ENCODE data around the gene VAMP5.
"Not testable (repeated sequence)": the region's sequence is repeated elsewhere in the genome, so short reads cannot be mapped to it uniquely, and the experiment has no call there.

Gene VAMP5

DNA sequence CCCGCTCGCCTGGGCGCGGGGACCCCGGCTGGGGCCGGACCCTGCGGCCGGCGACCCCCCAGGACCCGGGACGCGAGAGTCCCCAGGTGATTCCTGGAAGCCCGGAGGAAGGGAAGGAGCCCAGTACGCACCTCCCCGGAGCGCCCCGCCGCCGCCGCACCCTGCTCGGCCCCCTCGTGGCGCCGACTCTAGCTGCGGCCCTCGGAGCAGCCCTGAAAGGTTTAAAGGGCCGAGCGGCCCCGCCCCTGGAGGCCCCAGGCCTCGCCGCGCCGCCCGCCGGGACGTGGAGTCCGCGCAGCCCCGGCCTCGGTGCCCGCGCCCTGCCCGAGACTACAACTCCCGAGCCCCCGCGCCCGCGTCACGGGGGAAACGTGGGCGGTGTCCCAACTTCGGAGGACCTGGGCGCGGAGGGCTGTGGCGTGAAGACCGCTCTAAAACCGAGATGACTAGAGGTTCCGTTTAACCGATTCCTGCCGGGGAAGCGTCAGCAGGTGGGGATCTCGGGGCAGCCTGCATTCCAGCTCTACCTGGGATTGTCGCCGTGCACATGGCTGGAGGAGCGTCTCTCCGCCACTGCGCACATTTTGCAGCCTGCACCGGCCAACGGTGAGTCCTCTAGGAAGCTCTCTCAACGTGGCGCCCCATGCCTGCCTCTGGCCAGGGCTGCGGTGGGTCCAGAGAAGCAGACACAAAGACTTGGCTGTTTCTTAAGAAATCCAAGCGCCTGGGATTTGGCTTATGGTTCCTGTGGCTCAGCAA, 18.4 kb downstream of the VAMP5 start, which contains the start of gene TMEM150A:
TMEM150A (minus strand) TSS at position 223 of the 759 bp plus-strand sequence. CDS start 750 bp downstream, outside the sequence.
- DNase-seq, result peak; percentile 83 to 92

DNA sequence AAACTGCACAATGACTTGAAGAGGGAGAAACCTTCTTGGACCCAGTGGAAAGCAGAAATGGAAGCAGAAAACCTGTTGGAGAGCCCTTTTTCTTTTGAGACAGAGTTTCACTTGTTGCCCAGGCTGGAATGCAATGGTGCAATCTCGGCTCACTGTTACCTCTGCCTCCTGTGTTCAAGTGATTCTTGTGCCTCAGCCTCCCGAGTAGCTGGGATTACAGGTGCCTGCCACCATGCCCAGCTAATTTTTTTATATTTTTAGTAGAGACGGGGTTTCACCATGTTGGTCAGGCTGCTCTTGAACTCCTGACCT, 19.9 kb downstream of the VAMP5 start:
- DNase-seq, result not testable (repeated sequence)

DNA sequence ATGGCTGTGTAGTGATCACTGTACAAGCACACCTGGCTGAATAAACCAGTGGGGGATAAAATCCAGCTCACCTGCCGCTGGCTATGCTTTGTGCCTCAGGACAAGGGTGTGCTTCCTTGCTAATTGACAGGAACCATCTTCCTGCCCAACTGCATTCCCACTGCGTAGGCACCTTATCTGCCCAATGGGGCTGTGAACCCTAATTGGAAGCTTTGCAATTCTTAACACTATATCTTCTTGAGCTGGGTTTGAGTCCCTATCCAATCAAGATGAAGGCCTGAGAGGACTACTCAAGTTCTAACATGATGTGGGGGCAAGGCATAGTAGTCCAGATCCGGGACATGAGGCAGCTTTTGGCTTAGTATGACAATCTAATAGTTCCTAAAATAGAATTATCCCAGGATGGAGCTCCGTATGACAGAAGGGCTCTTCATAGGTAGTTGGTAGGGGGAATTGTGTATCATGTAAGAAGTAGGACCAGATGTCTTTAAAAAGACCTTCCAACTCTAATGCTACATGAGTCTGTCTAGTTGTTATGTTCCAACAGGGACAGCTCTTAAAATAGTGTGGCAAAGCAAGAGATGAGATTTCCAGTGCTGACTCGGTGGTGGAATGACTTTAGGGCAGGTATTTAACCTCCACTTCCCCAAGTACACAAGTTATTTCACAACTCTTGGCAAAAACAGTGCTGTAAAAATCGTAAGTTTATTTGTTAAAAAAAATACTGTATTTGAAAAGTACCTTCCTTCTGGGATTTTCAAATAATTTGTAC, 20.5 kb downstream of the VAMP5 start:
- DNase-seq, result no peak

DNA sequence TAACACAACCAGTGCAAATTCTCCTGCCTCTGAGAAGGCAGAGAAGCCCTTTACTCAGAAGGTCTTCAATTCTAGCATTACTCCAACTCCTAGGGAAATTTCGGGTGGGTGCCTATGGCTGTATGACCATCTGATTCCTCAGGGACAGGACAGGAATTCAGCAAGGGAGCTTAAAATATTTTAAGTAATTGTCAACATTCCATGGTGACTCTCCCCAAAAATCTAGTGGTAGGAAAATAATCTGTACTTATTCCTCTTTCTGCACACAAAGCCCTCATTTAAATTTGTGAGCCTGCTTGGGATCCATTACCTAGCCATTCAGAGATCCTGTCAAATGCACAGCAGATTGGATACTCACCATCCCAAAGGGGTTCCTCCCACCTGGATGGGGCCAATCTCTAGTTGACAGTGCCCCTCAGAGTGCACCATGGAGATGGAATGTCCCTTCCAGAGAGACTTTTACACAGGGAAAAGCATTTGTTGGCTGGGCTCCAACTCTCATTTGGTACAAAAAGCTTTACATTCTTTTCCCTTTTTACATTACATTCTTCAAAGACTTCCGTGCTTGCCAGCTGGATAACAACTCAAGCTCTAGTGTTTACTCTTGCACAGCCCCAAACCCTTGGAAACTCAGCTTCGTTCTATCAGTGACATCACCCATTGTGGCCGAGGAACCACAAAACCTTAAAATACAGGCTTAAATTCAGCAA, 21.3 kb downstream of the VAMP5 start:
- DNase-seq, result no peak

DNA sequence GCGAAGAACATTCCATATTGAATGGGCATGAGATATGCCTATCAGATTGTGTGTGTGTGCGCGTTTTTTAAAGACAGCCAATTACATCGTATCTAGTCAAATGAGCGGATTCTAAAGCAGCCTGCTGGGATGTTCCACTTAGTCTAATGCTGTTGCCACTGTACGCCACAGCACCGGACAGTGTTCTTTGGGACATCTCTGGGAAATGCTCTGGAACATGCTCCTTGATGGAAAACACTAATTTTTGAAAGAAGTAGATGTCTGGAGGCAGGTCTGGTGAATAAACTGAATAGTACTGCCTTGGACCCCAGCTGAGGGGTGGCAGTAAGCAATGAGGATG, 21.9 kb downstream of the VAMP5 start:
- DNase-seq, result no peak

DNA sequence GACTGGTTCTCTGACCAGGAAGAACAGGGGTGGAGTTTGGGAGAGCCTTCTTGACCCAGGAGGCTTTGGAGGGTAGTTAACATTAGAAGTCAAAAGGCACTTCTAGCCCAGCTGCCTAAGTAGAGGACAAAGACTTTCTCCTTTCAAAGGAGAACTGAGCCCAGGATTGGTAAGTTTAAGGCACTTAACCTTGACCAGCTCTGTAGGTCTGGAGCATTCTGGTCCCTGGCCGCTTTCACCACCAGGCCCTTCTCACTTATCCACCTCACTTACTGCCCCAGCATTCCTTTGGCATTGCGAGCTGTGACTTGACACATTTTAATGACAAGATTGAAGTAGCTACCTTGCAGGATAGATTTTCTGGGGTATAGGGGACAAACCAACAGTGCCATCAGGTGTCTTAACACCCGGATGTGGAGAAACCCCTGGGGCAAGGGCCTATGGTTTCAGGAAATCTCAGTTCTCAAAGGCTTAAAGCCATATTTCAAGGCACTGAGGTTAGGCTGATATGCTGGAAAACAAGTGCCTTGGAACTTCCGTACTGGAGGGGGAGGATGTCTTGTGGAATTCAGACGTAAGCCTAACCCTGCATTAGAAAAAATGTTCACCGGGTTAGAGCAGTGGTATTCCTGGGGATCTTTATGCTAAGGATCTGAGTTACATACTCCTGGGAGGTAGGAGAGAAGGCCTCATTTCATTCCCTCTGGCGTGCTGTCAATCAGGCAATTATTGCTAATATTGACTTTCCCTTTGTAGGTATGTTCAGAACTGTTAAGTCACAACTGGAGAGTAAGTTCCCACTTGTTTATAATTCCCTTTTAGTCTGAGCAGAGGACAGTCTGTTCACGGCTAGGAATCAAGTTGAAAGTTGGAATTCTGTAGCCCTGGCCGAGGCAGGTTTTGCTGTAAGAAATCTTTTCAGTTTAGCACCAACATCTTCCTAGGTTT, 23.3 kb downstream of the VAMP5 start:
- no peak for DNase-seq

DNA sequence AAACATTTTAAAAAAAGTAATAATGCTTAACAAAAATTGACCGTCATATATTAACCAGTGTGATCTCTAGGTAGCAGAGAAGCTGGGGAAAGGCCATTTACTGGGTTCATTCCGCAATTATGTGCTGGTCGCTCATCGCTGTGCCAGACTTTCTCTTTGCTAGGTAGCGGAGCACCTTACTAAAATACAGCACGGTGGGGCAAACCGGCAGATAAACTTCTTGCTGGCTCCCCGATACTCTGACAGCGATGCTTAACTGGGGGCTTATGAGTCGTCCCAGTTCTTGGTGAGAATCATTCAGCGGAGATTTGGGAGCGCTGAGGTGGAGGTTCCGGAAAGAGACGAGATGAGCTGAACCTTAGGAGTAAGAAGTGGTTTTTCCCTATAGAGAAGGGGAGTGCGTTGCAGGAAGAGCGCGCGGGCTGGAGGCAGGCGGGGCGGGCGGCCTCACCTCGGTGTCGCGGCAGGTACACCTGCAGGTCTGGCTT, 27.0 kb downstream of the VAMP5 start:
- no peak for DNase-seq

DNA sequence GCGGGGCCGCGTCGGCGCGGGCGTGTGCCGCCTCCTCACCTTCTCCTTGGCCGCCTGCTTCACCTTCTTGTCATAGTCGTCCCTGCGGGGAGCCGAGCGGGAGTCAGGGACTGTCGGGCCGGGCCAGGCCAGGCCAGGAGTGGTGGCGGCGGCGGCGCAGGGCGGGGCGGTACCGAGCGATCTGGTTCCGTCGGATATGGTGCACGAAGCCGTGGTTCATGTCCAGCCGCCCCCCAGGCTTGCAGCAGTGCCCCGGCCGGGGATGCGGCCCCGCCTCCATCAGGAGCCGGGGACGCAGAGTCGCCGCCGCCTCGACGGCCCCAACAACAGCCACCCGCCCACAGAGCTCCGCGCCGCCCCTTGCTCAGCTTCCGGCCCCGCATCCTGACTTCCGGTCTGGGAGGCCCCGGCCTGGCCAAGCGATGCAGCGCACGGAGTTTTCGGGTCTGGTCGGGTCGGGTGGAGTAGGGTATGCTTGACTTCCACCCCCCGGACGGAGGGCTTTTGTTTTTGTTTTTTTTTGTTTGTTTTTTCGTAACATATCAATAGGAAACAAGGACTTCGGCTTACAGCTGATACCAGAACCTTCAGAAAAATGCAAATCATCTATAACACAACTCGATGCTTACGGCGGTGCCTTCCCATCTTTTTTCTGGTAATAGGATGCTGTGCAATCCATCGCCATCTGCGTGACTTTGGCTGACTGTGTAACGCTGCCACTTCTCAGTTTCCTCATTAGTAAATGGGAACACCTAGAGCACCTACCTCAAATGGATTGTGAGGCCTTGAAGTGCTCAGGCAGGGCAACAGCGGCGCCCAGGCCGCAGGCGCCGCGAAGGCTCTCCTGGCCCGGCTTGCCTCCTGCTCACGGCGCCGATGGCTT, 27.7 kb downstream of the VAMP5 start, which contains the start of gene C2orf68:
C2orf68 (minus strand) TSS at position 362 of the 883 bp plus-strand sequence; CDS start at position 280, 82 bp downstream.
- peak; percentile 85 to 87 for DNase-seq

DNA sequence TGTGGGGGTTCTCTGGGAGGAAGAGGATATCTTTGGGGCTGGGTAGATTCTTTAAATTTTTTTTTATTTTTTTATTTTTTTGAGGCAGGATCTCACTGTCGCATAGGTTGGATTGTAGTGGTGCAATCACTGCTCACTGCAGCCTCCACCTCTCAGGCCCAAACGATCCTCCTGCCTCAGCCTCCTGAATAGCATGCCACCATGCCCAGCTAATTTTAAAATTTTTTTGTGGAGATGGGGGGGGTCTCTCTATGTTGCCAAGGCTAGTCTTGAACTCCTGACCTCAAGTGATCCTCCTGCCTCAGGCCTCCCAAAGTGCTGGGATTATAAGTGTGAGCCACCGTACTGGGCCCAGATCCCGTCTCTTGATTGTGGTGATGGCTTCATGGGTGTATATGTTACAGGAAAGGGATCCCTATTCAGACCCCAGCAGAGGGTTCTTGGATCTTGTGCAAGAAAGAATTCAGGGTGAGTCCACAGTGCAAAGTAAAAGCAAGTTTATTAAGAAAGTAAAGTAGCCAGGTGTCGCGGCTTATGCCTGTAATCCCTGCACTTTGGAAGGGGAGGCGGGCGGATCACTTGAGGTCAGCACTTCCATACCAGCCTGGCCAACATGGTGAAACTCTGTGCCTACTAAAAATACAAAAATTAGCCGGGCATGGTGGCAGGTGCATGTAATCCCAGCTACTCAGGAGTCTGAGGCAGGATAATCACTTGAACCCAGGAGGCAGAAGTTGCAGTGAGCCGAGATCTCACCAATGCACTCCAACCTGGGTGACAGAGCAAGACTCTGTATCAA, 29.7 kb downstream of the VAMP5 start:
- no peak for DNase-seq

DNA sequence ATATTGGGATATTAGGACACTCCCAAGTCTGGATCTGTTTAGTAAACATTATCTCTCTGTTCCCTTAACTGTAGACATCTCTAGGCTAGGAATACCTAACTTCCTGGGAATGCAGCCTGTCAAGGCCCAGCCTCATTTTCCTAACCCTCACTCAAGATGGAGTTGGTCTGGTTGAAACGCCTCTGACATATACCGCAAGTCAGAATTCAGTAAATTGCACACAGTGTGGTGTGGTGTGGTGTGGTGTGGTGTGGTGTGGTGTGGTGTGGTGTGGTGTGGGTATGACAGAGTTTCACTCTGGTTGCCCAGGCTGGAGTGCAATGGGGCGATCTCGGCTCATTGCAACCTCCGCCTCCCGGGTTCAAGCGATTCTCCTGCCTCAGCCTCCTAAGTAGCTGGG, 30.5 kb downstream of the VAMP5 start:
- DNase-seq, result not testable (repeated sequence)

DNA sequence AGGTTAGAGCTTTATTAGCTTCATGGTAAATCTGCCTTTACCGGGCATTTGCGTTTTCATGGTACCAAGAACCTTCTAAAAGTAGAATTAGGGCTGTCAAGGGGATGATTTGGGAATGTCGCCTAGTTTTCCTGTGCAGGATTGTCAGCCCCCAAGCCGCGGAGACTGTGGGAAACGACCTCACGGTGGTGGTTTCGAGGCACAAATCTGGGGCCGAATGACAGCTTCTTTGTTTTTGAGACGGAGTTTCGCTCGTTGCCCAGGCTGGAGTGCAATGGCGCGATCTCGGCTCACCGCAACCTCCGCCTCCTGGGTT, 31.1 kb downstream of the VAMP5 start:
- no peak for DNase-seq

DNA sequence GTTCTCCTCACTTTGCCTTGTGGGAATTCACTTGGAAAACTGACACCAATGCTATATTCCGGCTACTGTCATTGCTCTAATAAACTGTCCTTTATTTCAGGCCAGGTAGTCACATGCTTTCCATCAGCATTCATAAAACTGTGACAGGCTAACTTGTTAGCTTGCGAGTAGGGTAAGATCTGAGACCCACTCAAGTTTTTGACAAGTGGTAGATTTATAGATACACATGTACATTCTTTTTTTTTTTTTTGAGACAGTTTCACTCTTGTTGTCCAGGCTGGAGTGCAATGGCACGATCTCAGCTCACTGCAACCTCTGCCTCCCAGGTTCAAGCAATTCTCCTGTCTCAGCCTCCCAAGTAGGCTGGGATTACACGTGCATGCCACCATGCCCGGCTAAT, 33.5 kb downstream of the VAMP5 start:
- not testable (repeated sequence) for DNase-seq

DNA sequence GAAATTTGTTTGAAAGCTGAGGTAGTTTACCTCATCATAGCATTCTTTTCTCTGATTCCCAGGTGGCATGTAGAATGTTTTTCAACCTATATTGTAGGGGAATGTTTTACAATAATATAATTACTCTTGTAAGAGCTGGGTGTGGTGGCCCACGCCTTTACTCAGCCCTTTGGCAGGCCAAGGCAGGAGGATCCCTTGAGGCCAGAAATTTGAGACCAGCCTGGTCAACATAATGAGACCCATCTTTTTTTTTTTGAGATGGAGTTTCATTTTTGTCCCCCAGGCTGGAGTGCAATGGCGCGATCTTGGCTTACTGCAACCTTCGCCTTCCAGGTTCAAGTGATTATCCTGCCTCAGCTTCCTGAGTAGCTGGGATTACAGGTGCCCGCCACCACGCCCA, 35.4 kb downstream of the VAMP5 start:
- no peak for DNase-seq

DNA sequence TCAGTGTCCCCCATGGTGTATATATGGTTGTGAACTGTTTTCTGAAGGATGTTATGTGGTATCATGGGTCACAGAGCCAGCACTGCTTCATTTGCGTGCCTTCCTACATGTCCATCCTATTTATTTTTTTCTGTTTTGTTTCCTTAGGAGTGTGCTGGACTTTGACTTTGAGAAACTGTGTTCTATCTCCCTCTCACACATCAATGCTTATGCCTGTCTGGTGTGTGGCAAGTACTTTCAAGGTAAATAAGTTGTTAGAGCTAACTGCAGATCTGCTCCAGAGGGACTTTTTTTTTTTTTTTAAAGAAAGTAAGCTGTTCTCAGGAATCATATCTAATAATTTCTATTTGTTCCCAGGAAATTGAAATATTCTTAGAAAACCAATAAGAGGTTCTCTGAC, 37.1 kb downstream of the VAMP5 start:
- no peak for DNase-seq

DNA sequence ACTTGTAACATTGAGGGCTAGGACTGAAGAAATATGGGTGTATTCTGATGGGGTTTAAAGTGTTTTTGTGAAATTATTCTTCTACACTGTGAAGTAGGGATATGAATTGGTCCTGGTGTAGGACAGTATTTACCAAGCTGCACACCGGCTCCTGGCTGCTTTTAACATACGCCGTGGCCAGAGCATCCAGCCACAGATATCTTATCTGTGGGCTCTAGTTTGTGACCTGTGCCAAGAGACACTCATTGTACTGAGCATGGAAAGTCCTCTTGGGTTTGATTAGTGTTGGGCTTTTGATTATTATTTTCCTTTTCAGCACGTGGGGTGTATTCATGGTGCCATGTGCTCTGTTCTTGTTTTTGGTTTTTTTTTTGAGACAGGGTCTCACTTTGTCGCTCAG, 39.8 kb downstream of the VAMP5 start:
- DNase-seq, result no peak

DNA sequence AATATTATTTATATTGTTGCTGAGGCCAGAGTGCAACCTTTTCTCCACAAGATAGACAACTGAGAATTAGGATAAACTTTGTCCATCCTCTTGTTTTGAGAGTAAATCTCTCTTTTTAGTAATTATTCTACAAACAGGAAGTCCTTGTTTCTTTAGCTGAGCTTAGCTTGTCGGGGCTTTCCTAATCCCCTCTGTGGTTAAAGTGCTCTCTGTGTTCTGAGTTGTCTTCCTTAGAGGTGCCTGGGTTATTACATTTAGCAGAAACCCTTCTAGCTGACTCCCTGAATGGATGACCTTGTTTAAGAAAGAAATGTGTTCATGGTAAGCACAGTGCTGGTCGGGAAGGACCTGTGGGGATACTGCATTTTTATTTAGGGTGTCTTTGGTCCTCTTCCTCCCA, 44.4 kb downstream of the VAMP5 start:
- no peak for DNase-seq

DNA sequence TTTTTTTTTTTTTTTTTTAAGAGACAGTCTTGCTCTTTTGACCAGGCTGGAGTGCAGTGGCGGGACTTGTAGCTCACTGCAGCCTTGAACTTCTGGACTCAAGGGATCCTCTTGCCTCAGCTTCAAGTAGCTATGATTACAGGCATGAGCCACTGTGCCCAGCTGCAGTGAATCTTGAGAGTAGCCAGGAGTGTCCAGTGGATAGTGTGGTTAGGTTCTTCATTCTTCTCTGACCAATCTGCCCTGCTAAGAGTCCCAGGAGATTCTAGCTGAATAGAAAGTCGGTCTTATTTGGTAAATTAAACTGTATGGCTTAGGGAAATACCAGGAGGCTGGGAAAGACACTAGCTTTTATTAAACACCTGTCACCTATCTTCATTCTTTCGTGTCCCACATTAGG, 47.1 kb downstream of the VAMP5 start:
- no peak for DNase-seq

DNA sequence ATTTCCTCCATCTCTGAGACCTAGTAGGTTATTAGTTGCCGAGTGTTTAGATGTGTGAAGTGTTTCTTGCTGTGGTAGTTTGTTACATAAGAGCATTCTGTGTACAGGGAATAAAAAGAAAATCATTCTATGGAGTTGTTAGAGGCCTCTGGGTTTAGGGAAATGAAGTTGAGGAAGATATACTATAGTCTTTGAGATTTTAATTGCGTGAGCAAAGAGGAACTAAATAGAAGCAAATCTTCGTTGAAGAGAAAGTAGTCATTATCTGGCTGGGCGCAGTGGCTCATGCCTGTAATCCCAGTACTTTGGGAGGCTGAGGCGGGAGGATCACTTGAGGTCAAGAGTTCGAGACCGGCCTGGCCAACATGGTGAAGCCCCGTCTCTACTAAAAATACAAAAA, 50.8 kb downstream of the VAMP5 start:
- DNase-seq, result no peak

DNA sequence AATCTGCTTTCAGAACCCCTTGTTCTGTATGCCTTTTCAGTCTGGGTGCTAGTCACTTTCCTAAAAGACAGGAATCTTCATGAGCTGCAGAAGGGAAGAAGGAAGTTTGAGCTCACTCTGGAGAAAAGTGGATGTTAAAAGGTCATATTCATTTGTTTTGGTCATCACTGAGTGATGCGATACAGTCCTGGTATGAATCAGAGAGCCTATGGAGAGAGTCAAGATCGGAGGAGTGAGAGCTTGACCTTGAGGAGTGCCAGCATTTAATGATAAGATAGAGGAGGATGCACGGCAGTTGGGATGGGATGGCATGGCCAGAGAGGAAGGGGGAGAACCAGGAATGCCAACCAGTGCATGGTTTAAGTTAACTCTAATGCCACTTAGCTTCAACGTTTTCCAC, 51.4 kb downstream of the VAMP5 start:
- no peak for DNase-seq

DNA sequence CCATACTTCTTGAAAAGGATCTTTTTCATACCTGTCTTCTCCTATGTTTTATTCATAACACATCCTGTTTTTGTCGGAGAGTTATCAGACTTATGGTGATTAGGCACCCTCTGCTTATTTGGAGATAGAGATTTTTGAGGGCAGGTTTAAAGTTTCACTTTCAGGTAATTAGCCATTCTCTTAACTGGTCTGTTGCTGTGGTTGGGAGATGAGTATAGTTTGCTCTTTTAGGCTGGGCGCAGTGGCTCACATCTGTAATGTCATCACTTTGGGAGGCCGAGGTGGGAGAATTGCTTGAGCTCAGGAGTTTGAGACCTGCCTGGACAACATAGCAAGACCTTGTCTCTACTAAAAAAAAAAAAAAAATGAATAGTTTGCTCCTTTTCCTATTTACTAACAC, 58.5 kb downstream of the VAMP5 start:
- no peak for DNase-seq
